Hepatocyte (in vitro differentiated cells): ENCODE results near the gene CLEC16A.

Experiments
- EZH2 ChIP-seq: fragments of 200-600 bp; sonication (generic); IDR thresholded peaks from 2 replicates; pipeline ENCODE4 v1.6.1; 2016; ENCODE audit warnings: antibody characterized with exemption, mild to moderate bottlenecking, borderline replicate concordance
- EZH2phosphoT487 ChIP-seq: fragments of 200-600 bp; sonication (generic); IDR thresholded peaks from one replicate; pipeline ENCODE4 v1.6.1; 2018; ENCODE audit warnings: antibody characterized with exemption, mild to moderate bottlenecking, low read depth, moderate library complexity; ENCODE audit not compliant: unreplicated experiment, severe bottlenecking
- TF ChIP-seq, protein P1 (sequence below): fragments of 200-600 bp; sonication (generic); IDR thresholded peaks from 2 replicates; pipeline ENCODE4 v1.5.1; 2016; ENCODE audit warnings: antibody characterized with exemption, mild to moderate bottlenecking; ENCODE audit not compliant: poor library complexity

DNA sequence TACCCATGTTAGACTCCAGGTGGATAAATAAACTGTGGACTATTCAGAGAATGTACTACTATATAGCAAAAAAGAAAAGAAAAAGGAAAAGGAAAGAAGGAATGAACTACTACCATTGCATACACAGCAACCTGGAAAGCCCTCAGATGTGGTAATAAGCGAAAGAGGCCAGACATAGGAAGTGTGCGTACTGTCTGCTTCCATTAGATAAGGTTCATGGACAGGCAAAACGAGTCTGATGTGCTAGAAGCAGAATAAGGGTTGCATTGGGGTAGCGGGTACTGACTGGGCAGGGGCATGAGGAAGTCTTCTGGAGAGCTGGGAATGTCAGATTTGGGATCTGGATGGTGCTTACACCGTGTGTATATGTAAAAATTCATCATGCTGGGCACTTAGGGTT lies 21.8 kb downstream of the CLEC16A start:
- TF ChIP-seq, protein P1, sequence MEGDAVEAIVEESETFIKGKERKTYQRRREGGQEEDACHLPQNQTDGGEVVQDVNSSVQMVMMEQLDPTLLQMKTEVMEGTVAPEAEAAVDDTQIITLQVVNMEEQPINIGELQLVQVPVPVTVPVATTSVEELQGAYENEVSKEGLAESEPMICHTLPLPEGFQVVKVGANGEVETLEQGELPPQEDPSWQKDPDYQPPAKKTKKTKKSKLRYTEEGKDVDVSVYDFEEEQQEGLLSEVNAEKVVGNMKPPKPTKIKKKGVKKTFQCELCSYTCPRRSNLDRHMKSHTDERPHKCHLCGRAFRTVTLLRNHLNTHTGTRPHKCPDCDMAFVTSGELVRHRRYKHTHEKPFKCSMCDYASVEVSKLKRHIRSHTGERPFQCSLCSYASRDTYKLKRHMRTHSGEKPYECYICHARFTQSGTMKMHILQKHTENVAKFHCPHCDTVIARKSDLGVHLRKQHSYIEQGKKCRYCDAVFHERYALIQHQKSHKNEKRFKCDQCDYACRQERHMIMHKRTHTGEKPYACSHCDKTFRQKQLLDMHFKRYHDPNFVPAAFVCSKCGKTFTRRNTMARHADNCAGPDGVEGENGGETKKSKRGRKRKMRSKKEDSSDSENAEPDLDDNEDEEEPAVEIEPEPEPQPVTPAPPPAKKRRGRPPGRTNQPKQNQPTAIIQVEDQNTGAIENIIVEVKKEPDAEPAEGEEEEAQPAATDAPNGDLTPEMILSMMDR = no peak
- TF ChIP-seq EZH2 (no peak), EZH2phosphoT487 (no peak)
